ENCODE results near the gene GIMAP8.
"Not testable (repeated sequence)": the region's sequence is repeated elsewhere in the genome, so short reads cannot be mapped to it uniquely, and the experiment has no call there.

Gene GIMAP8

GRCh38 chr7:150464962-150465361, 14.5 kb downstream of the GIMAP8 start:
- DNase-seq (ENCODE audit: low read depth): no peak

- DNase-seq (ENCODE audit: low read depth): no peak
Observed at GRCh38 chr7:150465414-150465813, 15.0 kb downstream of the GIMAP8 start.

GRCh38 chr7:150466477-150466876, 16.0 kb downstream of the GIMAP8 start:
- no peak for DNase-seq (ENCODE audit: low read depth)

- no peak for DNase-seq (ENCODE audit: low read depth)
Observed at GRCh38 chr7:150468241-150468640, 17.8 kb downstream of the GIMAP8 start.

- no peak for DNase-seq (ENCODE audit: low read depth)
Observed at GRCh38 chr7:150471886-150472285, 21.5 kb downstream of the GIMAP8 start.

- DNase-seq (ENCODE audit: low read depth): no peak
Observed at GRCh38 chr7:150473902-150474301, 23.5 kb downstream of the GIMAP8 start.

GRCh38 chr7:150476285-150476684, 25.9 kb downstream of the GIMAP8 start:
- no peak for DNase-seq (ENCODE audit: low read depth)

GRCh38 chr7:150476819-150477631, 26.6 kb downstream of the GIMAP8 start:
- no peak for DNase-seq (ENCODE audit: low read depth)

GRCh38 chr7:150479023-150479716, 28.7 kb downstream of the GIMAP8 start:
- DNase-seq (ENCODE audit: low read depth): no peak

GRCh38 chr7:150481186-150481920, 30.9 kb downstream of the GIMAP8 start:
- no peak for DNase-seq (ENCODE audit: low read depth)

GRCh38 chr7:150481922-150482321, 31.5 kb downstream of the GIMAP8 start:
- DNase-seq (ENCODE audit: low read depth): no peak

- not testable (repeated sequence) for DNase-seq (ENCODE audit: low read depth)
Observed at GRCh38 chr7:150483514-150483913, 33.1 kb downstream of the GIMAP8 start.

- DNase-seq (ENCODE audit: low read depth): not testable (repeated sequence)
Observed at GRCh38 chr7:150484071-150484470, 33.6 kb downstream of the GIMAP8 start.

GRCh38 chr7:150487625-150488024, 37.2 kb downstream of the GIMAP8 start:
- DNase-seq (ENCODE audit: low read depth): no peak

GRCh38 chr7:150489782-150490181, 39.4 kb downstream of the GIMAP8 start:
- DNase-seq (ENCODE audit: low read depth): no peak

- DNase-seq (ENCODE audit: low read depth): not testable (repeated sequence)
Observed at GRCh38 chr7:150493442-150493841, 43.0 kb downstream of the GIMAP8 start.

GRCh38 chr7:150502519-150502918, 52.1 kb downstream of the GIMAP8 start:
- DNase-seq (ENCODE audit: low read depth): no peak

- no peak for DNase-seq (ENCODE audit: low read depth)
Observed at GRCh38 chr7:150503155-150503554, 52.7 kb downstream of the GIMAP8 start.

GRCh38 chr7:150503581-150503980, 53.2 kb downstream of the GIMAP8 start:
- DNase-seq (ENCODE audit: low read depth): no peak

GRCh38 chr7:150507947-150508602, 57.6 kb downstream of the GIMAP8 start:
- no peak for DNase-seq (ENCODE audit: low read depth)

GRCh38 chr7:150511048-150511447, 60.6 kb downstream of the GIMAP8 start:
- DNase-seq (ENCODE audit: low read depth): no peak

GRCh38 chr7:150513758-150514157, 63.3 kb downstream of the GIMAP8 start:
- DNase-seq (ENCODE audit: low read depth): no peak
